Measurements from ENCODE around the gene RAI1.

DNA sequence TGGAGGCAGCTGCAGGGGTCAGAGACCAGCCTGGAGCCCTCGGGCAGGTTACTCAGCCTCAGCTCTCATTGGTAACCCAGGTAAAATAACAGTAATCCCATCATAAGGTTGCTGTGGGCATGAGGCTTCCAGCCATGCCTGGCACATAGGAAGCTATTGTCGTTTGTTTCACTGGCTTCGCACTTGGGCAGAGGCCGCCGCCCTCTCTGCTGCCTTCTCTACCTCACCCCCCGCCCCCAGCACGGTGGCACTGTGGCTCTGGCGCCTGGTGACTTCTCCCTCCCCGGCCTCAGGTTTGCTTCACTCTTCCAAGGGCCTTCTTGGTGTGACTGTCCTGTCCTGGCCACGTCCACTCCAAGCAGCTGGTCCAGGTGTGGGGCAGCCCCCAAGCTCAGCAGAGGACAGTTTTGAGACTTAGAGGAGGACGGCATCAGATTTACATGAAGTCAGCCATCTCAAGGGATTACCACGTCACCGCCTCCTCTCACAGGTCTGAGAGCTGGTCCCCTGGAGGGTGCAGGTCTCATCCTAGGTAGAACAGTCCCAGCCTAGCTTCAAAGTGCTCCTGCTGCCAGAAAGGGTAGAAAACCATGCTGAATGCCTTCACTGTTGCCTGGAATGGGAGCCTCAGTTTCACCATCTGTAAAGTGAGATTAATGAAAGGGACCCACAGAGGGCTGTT, 120.7 kb downstream of the RAI1 start:
- TF ChIP-seq, protein P1, sequence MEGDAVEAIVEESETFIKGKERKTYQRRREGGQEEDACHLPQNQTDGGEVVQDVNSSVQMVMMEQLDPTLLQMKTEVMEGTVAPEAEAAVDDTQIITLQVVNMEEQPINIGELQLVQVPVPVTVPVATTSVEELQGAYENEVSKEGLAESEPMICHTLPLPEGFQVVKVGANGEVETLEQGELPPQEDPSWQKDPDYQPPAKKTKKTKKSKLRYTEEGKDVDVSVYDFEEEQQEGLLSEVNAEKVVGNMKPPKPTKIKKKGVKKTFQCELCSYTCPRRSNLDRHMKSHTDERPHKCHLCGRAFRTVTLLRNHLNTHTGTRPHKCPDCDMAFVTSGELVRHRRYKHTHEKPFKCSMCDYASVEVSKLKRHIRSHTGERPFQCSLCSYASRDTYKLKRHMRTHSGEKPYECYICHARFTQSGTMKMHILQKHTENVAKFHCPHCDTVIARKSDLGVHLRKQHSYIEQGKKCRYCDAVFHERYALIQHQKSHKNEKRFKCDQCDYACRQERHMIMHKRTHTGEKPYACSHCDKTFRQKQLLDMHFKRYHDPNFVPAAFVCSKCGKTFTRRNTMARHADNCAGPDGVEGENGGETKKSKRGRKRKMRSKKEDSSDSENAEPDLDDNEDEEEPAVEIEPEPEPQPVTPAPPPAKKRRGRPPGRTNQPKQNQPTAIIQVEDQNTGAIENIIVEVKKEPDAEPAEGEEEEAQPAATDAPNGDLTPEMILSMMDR (IDR thresholded peaks at IDR 0.05) = no peak
- TF ChIP-seq POLR2A (IDR thresholded peaks at IDR 0.05) = no peak
